HUDEP-2 (cell line): ENCODE results near the gene ATP2C1.
"Not testable (repeated sequence)": the region's sequence is repeated elsewhere in the genome, so short reads cannot be mapped to it uniquely, and the experiment has no call there.

ENCODE experiments used
- DNase-seq, 76 experiments: peaks; one replicate each; lab custom pipeline; 2025; ENCODE audit not compliant: unreplicated experiment in 76 of 76; lab: John Stamatoyannopoulos, UW

Gene ATP2C1, protein sequence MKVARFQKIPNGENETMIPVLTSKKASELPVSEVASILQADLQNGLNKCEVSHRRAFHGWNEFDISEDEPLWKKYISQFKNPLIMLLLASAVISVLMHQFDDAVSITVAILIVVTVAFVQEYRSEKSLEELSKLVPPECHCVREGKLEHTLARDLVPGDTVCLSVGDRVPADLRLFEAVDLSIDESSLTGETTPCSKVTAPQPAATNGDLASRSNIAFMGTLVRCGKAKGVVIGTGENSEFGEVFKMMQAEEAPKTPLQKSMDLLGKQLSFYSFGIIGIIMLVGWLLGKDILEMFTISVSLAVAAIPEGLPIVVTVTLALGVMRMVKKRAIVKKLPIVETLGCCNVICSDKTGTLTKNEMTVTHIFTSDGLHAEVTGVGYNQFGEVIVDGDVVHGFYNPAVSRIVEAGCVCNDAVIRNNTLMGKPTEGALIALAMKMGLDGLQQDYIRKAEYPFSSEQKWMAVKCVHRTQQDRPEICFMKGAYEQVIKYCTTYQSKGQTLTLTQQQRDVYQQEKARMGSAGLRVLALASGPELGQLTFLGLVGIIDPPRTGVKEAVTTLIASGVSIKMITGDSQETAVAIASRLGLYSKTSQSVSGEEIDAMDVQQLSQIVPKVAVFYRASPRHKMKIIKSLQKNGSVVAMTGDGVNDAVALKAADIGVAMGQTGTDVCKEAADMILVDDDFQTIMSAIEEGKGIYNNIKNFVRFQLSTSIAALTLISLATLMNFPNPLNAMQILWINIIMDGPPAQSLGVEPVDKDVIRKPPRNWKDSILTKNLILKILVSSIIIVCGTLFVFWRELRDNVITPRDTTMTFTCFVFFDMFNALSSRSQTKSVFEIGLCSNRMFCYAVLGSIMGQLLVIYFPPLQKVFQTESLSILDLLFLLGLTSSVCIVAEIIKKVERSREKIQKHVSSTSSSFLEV

DNA sequence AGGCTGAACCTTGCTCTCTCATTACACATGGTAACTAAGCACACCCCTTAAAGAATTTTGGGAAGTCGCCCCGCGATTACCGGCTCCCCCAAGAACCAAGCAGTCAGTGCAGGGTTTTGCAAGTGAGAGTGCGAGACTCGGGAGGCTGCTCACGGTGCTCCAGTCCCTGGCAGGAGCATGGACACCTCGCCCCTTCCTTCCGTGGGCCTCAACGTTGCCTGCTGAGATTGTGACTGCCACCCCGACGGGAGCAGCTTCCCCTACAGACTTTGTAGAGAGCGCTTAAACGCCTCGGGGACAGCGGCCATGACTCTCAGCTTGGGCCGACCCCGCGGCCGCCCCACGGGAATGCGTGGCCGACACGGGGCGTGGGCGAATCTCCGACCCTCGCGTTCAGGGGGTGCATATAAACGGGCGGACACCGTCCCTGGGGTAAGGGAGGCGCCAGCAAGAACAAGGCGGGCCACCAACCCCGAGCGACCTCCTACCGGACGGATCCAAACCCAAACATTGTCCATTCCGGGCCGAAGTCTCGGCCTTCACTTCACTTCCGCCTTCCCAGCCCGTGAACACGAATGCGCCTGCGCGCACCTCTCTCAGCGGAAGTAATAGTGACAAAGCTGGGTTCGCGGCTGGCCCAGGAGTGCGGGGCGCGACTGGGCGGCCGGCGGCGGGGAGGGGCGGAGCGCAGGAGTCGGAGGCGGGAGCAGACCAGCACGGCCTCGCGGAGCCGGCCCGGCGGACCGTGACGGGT lies at the start of gene ATP2C1:
TSS of gene ATP2C1 (plus strand) at position 709 of the 754 bp plus-strand sequence. CDS start 686 bp downstream, outside the sequence.
- peak; percentile 7 to 95 (median 89) for DNase-seq

DNA sequence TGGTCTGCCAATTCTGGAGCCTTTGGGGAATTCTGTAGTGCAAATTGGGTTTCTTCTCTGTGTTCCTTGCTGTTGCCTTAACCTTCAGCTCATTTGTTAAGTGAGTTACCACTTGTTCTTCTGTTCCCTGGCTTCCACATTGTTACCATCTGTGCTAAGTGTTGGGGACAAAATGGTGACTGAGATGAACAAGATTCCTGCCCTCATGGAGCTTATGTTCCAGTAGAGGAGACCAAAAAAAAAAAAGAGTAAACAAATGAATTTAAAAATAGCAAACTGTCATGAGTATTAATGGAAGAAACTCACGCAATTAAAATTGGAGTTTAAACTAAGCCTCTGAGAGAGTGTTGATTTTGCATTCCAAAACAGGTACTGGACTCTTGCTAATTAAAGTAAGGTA lies 49.4 kb upstream of the ATP2C1 start:
- no peak for DNase-seq

DNA sequence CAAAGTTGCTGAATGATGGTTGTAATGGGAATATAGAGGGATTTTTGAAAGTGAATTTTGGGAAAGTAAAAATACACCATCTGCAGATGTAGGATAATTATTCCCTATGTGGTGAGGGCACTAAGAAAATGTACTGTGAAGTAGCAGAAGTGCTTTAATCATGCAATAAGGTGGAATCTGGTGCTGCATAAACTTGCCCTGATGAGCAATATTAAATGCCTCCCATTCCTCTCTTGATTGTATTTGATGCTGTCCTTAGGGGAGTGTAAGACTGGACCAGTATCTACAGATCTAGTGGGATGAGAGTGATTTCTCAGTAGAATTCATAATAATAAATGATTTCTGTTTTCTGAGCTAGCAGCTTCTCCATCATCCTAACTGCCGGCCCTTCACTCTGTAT lies 47.7 kb upstream of the ATP2C1 start:
- no peak for DNase-seq

DNA sequence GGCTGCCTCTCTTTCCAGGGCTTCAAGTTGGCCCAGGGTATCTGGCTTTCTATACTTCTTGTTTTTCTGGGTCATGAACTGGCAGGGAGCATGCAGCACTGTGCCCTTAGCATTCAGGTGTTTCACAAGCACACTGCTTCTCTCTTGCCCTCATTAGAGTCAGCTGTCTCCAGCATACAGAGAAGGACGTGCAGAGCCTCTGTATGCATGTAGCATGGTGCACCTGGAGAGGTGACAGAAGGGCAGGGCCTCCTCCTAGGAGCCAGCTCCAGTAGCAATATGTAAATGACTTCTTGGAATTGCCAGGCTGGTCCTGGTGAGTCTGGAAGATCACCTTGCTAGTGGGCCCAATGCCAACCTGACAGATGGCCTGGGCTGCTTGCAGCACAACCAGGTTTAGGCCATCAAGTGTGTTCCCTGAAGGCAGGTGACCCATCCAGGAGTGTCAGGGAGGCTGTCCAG lies 44.8 kb upstream of the ATP2C1 start:
- DNase-seq, result peak in 51 of 76 experiments; percentile 3 to 56 (median 26)

DNA sequence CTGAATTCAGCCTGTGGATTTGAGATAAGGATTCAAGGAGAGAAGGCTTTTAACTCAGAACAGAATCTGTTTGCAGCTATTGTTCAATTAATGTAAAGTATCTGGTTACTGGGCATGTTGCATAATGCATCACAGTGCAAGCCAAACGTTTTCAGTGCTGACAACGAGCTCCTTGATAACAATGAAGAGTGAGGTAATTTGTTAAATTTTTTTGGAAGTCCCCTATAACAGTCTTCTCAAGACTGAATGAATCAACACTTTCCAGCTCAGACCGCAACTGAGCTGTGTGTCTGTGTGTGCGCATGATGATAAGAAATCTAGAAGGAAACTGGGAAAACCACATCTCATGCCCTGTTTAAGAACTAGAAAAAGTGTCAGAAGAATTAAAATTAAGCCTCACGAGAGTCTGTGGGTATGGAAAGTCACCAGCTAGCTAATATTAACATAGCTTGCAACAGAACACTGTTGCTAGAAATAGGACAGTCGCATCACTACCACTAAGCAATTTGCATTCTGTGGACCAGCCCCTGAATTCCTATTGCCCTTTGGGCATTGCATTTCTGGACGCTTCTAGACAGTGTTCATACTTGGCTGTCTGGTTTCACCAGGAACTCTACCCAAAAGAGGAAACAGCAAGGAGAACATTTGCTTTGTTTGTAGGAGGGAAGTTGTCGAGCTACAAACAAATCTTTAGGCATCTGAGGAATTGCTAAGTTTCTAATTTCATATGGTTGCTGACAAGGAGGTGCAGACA lies 43.7 kb upstream of the ATP2C1 start:
- peak in 74 of 76 experiments; percentile 9 to 95 (median 65) for DNase-seq

DNA sequence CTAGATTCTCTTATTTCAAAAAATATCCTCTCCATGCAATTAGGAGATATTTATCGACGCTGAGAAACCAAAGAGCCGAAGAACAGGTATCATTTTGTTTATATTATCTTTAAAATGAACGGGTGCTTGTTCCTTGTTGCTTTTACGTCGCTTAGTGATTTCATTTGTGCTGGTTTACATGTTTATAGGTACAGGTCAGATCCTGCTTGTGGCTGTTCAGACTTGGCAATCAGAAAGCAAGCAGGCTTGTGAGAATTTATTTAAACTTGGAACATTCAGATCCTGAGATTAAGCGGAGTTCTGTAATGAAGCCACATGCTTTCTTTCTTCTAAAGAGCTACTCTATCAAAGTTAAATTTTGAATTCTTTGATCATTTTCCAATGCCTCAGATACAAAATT lies 43.0 kb upstream of the ATP2C1 start:
- DNase-seq, result peak in 7 of 76 experiments; percentile 6 to 51 (median 28)

DNA sequence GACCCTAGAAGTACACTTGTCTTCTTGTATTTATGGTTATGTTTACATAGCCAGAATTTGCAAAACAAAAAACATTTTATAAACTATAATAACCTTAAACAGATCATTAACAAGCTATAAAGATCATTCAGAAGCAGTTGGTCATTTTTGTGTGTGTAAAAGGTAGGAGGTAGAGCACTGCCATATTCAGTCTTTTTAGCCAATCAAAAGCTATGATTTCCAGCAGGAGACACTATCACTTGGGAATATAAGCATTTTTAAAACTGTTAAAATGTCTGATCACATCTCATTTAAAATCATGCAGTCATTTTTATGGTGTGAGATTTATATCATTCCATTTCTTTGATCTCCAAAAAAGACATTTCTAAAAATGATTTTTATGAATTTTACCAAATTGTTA lies 42.6 kb upstream of the ATP2C1 start:
- peak in 8 of 76 experiments; percentile 11 to 58 (median 32) for DNase-seq

DNA sequence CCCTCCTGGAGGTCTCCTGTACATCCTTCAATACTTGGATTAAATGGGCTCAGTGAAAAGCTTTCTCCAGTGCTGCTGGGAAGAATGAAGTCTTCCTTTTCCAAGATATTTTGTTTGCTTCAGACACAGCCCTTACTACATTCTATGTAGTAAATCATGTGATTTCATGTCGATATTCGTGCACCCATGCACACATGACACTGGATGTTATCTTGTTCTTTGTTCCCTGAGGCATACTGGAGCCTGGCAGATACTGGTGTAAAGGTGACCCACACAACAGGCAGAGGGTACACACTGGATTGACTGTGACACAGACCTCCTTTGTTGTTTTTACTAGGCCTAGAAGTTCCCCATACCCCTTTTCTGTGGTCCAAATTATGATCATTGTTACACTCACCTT lies 40.3 kb upstream of the ATP2C1 start:
- peak in 20 of 76 experiments; percentile 1 to 38 (median 16) for DNase-seq

DNA sequence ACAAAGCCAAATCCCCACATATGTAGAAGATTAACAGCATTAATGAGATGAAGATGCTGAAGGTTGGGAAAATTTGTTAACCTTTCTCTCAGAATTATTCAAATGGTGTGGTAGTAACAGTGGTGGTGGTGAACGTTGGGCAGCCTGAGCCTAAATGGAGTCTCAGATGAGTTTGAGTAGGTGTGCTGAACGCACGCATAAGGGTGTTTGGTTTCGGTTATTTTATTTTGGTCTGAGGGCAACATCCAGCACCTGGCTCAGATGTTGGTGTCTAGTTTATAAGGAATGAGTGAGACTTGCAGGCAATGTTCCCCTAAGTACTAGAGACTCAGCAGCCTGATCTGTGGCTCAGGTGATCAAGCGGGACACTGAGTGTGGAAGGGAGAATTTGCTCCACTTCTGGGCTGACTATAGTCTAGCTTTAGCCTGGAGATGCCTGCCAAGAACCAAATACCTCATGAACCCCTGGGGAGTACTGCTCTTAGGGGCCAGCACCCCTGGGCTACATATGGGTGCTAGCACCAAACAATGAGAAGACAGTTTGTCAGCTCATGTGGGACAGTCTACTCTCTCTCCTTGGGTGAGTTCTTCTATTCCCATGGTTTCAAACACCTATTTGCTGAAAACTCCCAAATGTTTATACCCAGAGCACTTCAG lies 39.5 kb upstream of the ATP2C1 start:
- no peak for DNase-seq

DNA sequence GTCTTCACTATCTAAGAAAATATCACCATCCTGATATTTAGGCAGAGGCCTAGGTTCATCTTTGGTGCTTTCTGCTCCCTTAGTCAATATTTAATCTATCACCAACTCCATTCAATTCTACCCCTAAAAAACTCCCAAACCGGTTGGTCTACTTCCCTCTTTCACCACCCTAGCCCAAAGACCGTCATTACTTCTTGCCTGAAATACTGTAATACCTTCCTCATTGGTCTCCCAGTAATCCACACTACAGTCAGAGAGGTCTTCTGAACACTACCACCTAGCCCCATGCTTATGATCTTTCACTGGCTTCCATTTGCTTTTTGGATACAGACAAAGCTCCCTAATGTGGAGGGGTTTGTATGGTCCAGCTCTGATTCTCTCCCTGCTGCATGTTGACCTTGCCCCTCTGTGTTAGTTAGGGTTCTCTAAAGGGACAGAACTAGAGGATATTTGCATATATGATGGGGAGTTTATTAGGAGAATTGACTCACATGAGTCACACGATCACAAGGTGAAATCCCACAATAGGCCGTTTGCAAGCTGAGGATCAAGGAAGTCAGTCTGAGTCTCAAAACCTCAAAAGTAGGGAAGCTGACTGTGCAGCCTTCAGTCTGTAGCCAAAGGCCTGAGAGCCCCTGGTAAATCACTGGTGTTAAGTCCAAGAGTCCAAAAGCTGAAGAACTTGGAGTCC lies 36.4 kb upstream of the ATP2C1 start:
- DNase-seq, result no peak

DNA sequence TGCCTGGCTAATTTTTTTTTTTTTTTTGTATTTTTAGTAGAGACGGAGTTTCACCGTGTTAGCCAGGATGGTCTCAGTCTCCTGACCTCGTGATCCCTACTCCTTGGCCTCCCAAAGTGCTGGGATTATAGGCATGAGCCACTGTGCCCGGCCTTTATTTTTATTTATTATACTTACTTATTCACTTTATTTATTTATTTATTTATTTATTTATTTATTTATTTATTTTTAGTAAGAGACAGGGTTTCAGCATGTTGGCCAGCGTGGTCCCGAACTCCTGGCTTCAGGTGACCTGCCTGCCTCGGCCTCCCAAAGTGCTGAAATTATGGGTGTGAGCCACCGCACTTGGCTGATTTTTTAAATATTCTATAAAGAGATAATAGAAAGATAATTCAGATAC lies 31.8 kb upstream of the ATP2C1 start:
- DNase-seq, result not testable (repeated sequence)

DNA sequence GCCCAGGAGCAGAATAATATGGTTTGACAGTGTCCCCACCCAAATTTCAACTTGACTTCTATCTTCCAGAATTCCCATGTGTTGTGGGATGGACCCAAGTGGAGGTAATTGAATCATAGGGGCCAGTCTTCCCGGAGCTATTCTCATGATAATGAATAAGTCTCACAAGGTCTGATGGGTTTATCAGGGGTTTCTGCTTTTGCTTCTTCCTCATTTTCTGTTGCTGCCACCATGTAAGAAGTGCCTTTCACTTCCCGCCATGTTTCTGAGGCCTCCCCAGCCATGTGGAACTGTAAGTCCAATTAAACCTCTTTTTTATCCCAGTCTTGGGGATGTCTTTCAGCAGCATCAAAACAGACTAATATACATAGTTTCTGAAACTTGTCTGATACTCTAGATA lies 28.4 kb upstream of the ATP2C1 start:
- DNase-seq, result no peak

DNA sequence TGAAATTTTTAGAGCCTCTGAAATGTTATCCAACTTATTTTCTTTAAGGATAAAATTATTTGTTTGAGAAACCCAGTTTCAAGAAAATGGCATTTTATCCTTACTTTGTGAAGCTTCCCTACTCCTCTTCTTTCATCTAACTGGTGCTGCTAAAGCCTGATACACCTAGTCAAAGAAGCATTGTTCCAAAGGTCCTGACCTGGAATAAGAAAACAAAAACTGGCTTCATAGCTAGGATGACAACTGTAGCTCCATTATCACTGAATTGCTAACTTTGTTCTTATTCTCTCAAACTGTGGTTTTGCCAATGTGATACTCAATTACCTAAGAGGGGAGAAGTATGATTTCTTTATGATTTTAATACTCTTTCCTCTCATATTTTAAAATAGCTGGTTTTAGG lies 27.6 kb upstream of the ATP2C1 start:
- no peak for DNase-seq

DNA sequence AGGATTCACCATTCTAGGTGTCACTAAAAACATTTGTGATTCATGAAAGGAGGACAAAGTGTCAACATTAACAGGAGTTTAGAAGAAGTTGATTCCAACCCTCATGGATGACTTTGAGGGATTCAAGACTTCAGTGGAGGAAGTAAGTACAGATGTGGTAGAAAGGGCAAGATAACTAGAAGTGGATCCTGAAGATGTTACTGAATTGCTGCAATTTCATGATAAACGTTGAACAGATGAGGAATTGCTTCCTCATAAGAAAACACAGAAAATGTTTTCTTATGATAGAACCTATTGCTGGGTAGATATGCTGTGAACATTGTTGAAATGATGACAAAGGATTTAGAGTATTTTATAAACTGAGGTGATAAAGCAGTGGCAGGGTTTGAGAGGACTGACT lies 23.5 kb upstream of the ATP2C1 start:
- DNase-seq, result peak in 5 of 76 experiments; percentile 6 to 27 (median 9)

DNA sequence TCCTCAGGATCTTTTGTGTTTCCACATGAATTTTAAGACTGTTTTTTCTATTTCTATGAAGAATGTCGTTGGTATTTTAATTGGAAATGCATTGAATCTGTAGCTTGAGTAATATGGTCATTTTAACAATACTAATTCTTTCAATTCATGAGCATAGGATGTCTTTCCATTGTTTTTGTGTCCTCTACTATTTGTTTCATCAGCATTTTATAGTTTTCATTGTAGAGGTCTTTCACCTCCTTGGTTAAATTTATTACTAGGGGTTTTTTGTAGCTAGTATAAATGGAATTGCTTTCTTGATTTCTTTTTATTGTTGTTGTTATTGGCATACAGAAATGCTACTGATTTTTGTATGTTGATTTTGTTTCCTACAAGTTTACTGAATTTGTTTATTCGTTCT lies 17.3 kb upstream of the ATP2C1 start:
- DNase-seq, result no peak

DNA sequence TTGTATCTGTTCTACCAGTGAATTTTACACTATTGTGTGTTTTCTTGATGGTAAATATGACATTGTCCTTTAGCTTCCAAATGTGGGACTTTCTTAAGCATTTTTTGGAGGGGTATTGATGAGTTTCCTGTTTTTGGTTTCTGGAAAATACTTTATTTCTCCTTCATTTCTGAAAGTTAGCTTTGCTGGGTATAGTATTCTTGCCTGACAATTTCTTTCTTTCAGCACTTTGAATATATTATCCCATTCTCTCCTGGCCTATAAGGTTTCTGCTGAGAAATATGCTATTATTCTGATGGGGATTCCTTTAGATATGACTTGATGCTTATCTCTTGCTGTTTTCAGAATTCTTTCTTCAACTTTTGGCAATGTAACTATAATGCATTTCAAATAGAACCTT lies 15.4 kb upstream of the ATP2C1 start:
- DNase-seq, result no peak

DNA sequence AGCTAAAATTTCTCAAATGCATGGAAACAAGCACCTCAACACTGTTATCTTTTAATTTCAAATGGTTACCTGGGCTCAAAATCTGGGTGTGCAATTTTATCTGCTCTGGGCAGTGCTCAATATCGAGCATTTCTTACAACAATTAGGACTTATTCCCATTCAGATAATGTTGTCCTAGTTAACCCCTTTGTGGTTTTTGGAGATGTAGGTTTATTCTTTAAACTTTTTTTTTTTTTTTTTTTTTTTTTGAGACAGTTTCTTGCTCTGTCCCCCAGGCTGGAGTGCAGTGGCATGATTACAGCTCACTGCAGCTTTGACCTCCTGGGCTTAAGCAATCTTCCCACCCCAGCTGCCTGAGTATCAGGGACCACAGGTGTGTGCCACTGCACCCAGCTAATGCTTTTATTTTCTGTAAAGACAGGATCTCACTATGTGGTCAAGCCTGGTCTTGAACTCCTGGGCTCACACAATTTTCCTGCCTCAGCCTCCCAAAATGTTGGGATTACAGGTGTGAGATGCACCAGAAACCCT lies 4.4 kb upstream of the ATP2C1 start:
- DNase-seq, result peak in 1 of 76 experiments; percentile 1

DNA sequence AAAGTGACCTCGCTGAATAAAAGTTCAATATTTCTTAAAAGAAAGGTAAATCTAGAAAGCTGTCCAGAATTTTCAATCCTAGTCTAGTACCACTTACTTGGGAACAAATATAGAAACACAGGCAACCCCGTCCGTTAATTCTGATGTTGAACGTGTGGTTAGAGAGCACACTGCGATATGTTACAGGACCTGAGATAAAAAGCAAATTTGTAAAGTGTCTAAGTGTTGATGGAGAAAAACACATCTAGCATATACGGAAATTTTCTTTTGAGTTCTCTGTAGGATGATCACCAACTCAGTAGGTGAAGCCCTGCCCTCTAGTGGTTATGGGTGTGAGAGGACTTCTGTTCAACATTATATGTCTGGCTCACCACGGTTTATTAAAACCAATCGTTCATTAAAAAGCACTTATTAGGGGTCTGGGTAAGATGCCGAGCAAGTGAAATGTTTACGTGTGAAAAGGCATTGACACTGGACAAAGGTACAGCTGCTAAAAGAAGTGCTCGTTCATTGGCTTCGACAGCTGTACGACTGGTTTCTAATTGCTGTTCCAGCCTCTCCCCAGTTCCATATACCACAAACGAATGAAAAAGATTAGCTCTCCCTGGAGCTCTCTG lies 1.0 kb upstream of the ATP2C1 start:
- DNase-seq, result peak in 67 of 76 experiments; percentile 9 to 83 (median 55)
